ENCODE data around the gene PRDM13.
"Not testable (repeated sequence)": the region's sequence is repeated elsewhere in the genome, so short reads cannot be mapped to it uniquely, and the experiment has no call there.

The PRDM13 gene

GRCh38 chr6:99618649-99619408 lies 12.2 kb downstream of the PRDM13 start:
- Histone ChIP-seq H3K27me3 (ENCODE audit: low read depth, low read length) (no peaks in the 10 kb centered on the region), H3K4me2 (ENCODE audit: low read length) (no peak overlapping the region), H3K27ac (ENCODE audit: low read length) (no peak overlapping the region), H3K4me3 (ENCODE audit: low read length) (no peak overlapping the region), H3K9ac (ENCODE audit: low read length) (no peak overlapping the region), H3K4me1 (ENCODE audit: low read length) (no peaks in the 10 kb centered on the region), H4K20me1 (ENCODE audit: insufficient read depth, low read length) (no peaks in the 10 kb centered on the region), H3K79me2 (ENCODE audit: low read length) (no peaks in the 10 kb centered on the region), H3K36me3 (replicated peaks; ENCODE audit: low read depth, low read length) (no peaks in the 10 kb centered on the region), H3K9me3 (ENCODE audit: insufficient read depth, low read length) (no peaks in the 10 kb centered on the region), H2AFZ (ENCODE audit: low read depth, low read length) (no peak overlapping the region)
- TF ChIP-seq EZH2phosphoT487 (IDR thresholded peaks at IDR 0.05; ENCODE audit: low read depth) (no peak), CTCF (IDR thresholded peaks at IDR 0.05; ENCODE audit: low read depth, low read length) (no peak)

GRCh38 chr6:99619409-99619762 lies 12.8 kb downstream of the PRDM13 start:
- no peaks in the 10 kb centered on the region for H3K36me3 ChIP-seq (replicated peaks; ENCODE audit: low read depth, low read length)
- H2AFZ ChIP-seq (ENCODE audit: low read depth, low read length), result no peak overlapping the region
- no peak overlapping the region for H3K4me2 ChIP-seq (ENCODE audit: low read length)
- no peak overlapping the region for H3K9ac ChIP-seq (ENCODE audit: low read length)
- TF ChIP-seq EZH2phosphoT487 (IDR thresholded peaks at IDR 0.05; ENCODE audit: low read depth) (no peak), CTCF (IDR thresholded peaks at IDR 0.05; ENCODE audit: low read depth, low read length) (no peak)
- no peak overlapping the region for H3K27ac ChIP-seq (ENCODE audit: low read length)
- H3K4me1 ChIP-seq (ENCODE audit: low read length), result no peaks in the 10 kb centered on the region
- no peaks in the 10 kb centered on the region for H4K20me1 ChIP-seq (ENCODE audit: insufficient read depth, low read length)
- H3K27me3 ChIP-seq (ENCODE audit: low read depth, low read length), result no peaks in the 10 kb centered on the region
- no peaks in the 10 kb centered on the region for H3K9me3 ChIP-seq (ENCODE audit: insufficient read depth, low read length)
- no peaks in the 10 kb centered on the region for H3K79me2 ChIP-seq (ENCODE audit: low read length)
- no peak overlapping the region for H3K4me3 ChIP-seq (ENCODE audit: low read length)

- not testable (repeated sequence) for H3K9ac ChIP-seq (ENCODE audit: low read length); H2AFZ ChIP-seq (ENCODE audit: low read depth, low read length); H3K9me3 ChIP-seq (ENCODE audit: insufficient read depth, low read length); H3K79me2 ChIP-seq (ENCODE audit: low read length); H3K27me3 ChIP-seq (ENCODE audit: low read depth, low read length); H3K4me3 ChIP-seq (ENCODE audit: low read length); H3K4me1 ChIP-seq (ENCODE audit: low read length); H3K4me2 ChIP-seq (ENCODE audit: low read length); H3K27ac ChIP-seq (ENCODE audit: low read length); H4K20me1 ChIP-seq (ENCODE audit: insufficient read depth, low read length); H3K36me3 ChIP-seq (replicated peaks; ENCODE audit: low read depth, low read length)
Observed at GRCh38 chr6:99622044-99622443, 15.4 kb downstream of the PRDM13 start.

GRCh38 chr6:99629293-99629692 lies 22.7 kb downstream of the PRDM13 start:
- TF ChIP-seq CTCF (IDR thresholded peaks at IDR 0.05; ENCODE audit: low read depth, low read length), result no peak
- no peak for TF ChIP-seq EZH2phosphoT487 (IDR thresholded peaks at IDR 0.05; ENCODE audit: low read depth)
- no peaks in the 10 kb centered on the region for H3K9me3 ChIP-seq (ENCODE audit: insufficient read depth, low read length)
- no peaks in the 10 kb centered on the region for H4K20me1 ChIP-seq (ENCODE audit: insufficient read depth, low read length)
- no peaks in the 10 kb centered on the region for H3K79me2 ChIP-seq (ENCODE audit: low read length)
- H2AFZ ChIP-seq (ENCODE audit: low read depth, low read length), result no peak overlapping the region
- H3K9ac ChIP-seq (ENCODE audit: low read length), result no peak overlapping the region
- no peak overlapping the region for H3K4me2 ChIP-seq (ENCODE audit: low read length)
- no peaks in the 10 kb centered on the region for H3K36me3 ChIP-seq (replicated peaks; ENCODE audit: low read depth, low read length)
- H3K4me3 ChIP-seq (ENCODE audit: low read length), result no peak overlapping the region
- H3K27me3 ChIP-seq (ENCODE audit: low read depth, low read length), result no peaks in the 10 kb centered on the region
- no peaks in the 10 kb centered on the region for H3K4me1 ChIP-seq (ENCODE audit: low read length)
- no peak overlapping the region for H3K27ac ChIP-seq (ENCODE audit: low read length)

Measured in OCI-LY3 (cell line).